NB4 (cell line): ENCODE data around the gene TSPAN8.
"Not testable (repeated sequence)": the region's sequence is repeated elsewhere in the genome, so short reads cannot be mapped to it uniquely, and the experiment has no call there.

ENCODE experiments used
- DNase-seq: peaks from one replicate; pipeline ENCODE4 v3.0.0; 2010; ENCODE audit warnings: low read depth
- H3K4me3 ChIP-seq: one replicate; pipeline ENCODE4 v1.5.1; 2011; ENCODE audit warnings: mild to moderate bottlenecking, low read depth, low read length, moderate library complexity
- CTCF ChIP-seq: IDR thresholded peaks from one replicate; pipeline ENCODE4 v1.5.1; 2012; ENCODE audit warnings: low read depth, low read length
- MAX ChIP-seq: IDR thresholded peaks from 2 replicates; pipeline ENCODE4 v1.6.1; 2011; ENCODE audit warnings: low read depth, low read length
- MYC ChIP-seq: IDR thresholded peaks from 2 replicates; pipeline ENCODE4 v1.6.1; 2011; ENCODE audit warnings: low read depth, low read length
- POLR2A ChIP-seq: IDR thresholded peaks from 2 replicates; pipeline ENCODE4 v1.6.1; 2011; ENCODE audit warnings: mild to moderate bottlenecking; ENCODE audit not compliant: insufficient read length; ENCODE audit errors: extremely low read depth

TSPAN8 gene

GRCh38 chr12:71159878-71160277 lies 2.1 kb upstream of the TSPAN8 start:
- TF ChIP-seq MAX (no peak), MYC (no peak), CTCF (no peak), POLR2A (no peak)

GRCh38 chr12:71159264-71159663 lies 1.5 kb upstream of the TSPAN8 start:
- H3K4me3 ChIP-seq = no peak overlapping the region
- TF ChIP-seq POLR2A (no peak), MYC (no peak), MAX (no peak), CTCF (no peak)
- DNase-seq = no peak

More at GRCh38 chr12:71159878-71160277, 2.1 kb upstream of the TSPAN8 start:
- DNase-seq = no peak
- H3K4me3 ChIP-seq = no peak overlapping the region

GRCh38 chr12:71158361-71158882 lies 623 bp upstream of the TSPAN8 start:
- TF ChIP-seq MAX = no peak
- no peak for TF ChIP-seq POLR2A
- no peak for TF ChIP-seq MYC
- TF ChIP-seq CTCF = no peak
- DNase-seq = no peak
- no peak overlapping the region for H3K4me3 ChIP-seq

GRCh38 chr12:71155225-71155624 lies 2.6 kb downstream of the TSPAN8 start:
- H3K4me3 ChIP-seq = no peak overlapping the region
- DNase-seq = no peak
- TF ChIP-seq POLR2A (no peak), CTCF (no peak), MAX (no peak), MYC (no peak)

- no peak for DNase-seq
- no peak overlapping the region for H3K4me3 ChIP-seq
- no peak for TF ChIP-seq MYC
- TF ChIP-seq CTCF = no peak
Observed at GRCh38 chr12:71152851-71153250, 4.9 kb downstream of the TSPAN8 start.

GRCh38 chr12:71150041-71150440 lies 7.8 kb downstream of the TSPAN8 start:
- not testable (repeated sequence) for DNase-seq, H3K4me3 ChIP-seq
